GM11168 (cell line): ENCODE results near the gene ATP11B.
"Not testable (repeated sequence)": the region's sequence is repeated elsewhere in the genome, so short reads cannot be mapped to it uniquely, and the experiment has no call there.

Experiments used
- in situ Hi-C: fragments of 300-500 bp; cut with MboI; formaldehyde crosslinking; loops from one replicate; pipeline ENCODE4 v1.12.0; 2022; ENCODE audit warnings: low sequenced_read_pairs; ENCODE audit not compliant: unreplicated experiment

Gene ATP11B

GRCh38 chr3:182794455-182795388 lies 1.4 kb downstream of the ATP11B start:
- in situ Hi-C loops, result no loop called here

- in situ Hi-C loops, result no loop called here
Observed at GRCh38 chr3:182795389-182795782, 2.1 kb downstream of the ATP11B start.

- in situ Hi-C loops, result no loop called here
Observed at GRCh38 chr3:182796310-182796709, 3.0 kb downstream of the ATP11B start.

GRCh38 chr3:182797876-182798275 lies 4.6 kb downstream of the ATP11B start:
- in situ Hi-C loops, result no loop called here

- in situ Hi-C loops, result not testable (repeated sequence)
Observed at GRCh38 chr3:182799143-182799542, 5.8 kb downstream of the ATP11B start.

- in situ Hi-C loops, result no loop called here
Observed at GRCh38 chr3:182800508-182800907, 7.2 kb downstream of the ATP11B start.

GRCh38 chr3:182802413-182803390 lies 9.4 kb downstream of the ATP11B start:
- in situ Hi-C loops, result no loop called here

- in situ Hi-C loops, result no loop called here
Observed at GRCh38 chr3:182803596-182803995, 10.3 kb downstream of the ATP11B start.

GRCh38 chr3:182807061-182807460 lies 13.8 kb downstream of the ATP11B start:
- in situ Hi-C loops, result no loop called here

- in situ Hi-C loops, result no loop called here
Observed at GRCh38 chr3:182808041-182808770, 14.9 kb downstream of the ATP11B start.

- in situ Hi-C loops, result no loop called here
Observed at GRCh38 chr3:182809531-182809930, 16.2 kb downstream of the ATP11B start.

GRCh38 chr3:182810574-182811268 lies 17.4 kb downstream of the ATP11B start:
- in situ Hi-C loops, result no loop called here

- in situ Hi-C loops, result no loop called here
Observed at GRCh38 chr3:182811269-182811596, 17.9 kb downstream of the ATP11B start.

- in situ Hi-C loops, result no loop called here
Observed at GRCh38 chr3:182812123-182812522, 18.8 kb downstream of the ATP11B start.

- in situ Hi-C loops, result no loop called here
Observed at GRCh38 chr3:182814419-182815062, 21.2 kb downstream of the ATP11B start.

- in situ Hi-C loops, result no loop called here
Observed at GRCh38 chr3:182816181-182816580, 22.9 kb downstream of the ATP11B start.

GRCh38 chr3:182818296-182818978 lies 25.1 kb downstream of the ATP11B start:
- in situ Hi-C loops, result no loop called here

- in situ Hi-C loops, result no loop called here
Observed at GRCh38 chr3:182821221-182821981, 28.1 kb downstream of the ATP11B start.
